K562 (cell line): ENCODE results near the gene BEST2. TPM values are rescaled to one million over a fixed set of nuclear protein-coding genes. Genes with fewer than 3 reads are reported as not detected.

ENCODE experiments used
- CEBPB ChIP-seq: fragments of 450-650 bp; IDR thresholded peaks from 2 replicates; pipeline ENCODE4 v1.6.1; 2016; ENCODE audit warnings: missing genetic modification characterization, missing compliant biosample characterization
- DLX4 ChIP-seq: fragments of 250-450 bp; sonication (Bioruptor Pico); IDR thresholded peaks from 2 replicates; pipeline ENCODE4 v1.6.1; 2021; ENCODE audit warnings: mild to moderate bottlenecking
- GTF2F1 ChIP-seq: IDR thresholded peaks from 2 replicates; pipeline ENCODE4 v1.6.1; 2011; ENCODE audit warnings: low read depth, low read length, improper control_type of control experiment
- ILK ChIP-seq: fragments of 450-650 bp; IDR thresholded peaks from 2 replicates; pipeline ENCODE4 v1.6.1; 2016; ENCODE audit warnings: missing genetic modification characterization, low read depth, mild to moderate bottlenecking, missing compliant biosample characterization, moderate library complexity, borderline replicate concordance
- KLF1 ChIP-seq: fragments of 450-650 bp; IDR thresholded peaks from 2 replicates; pipeline ENCODE4 v1.6.1; 2016; ENCODE audit warnings: missing genetic modification characterization, missing compliant biosample characterization
- LEF1 ChIP-seq: fragments of 450-650 bp; IDR thresholded peaks from 2 replicates; pipeline ENCODE4 v1.6.1; 2016; ENCODE audit warnings: mild to moderate bottlenecking
- MYNN ChIP-seq, 2 experiments: sonication (generic); formaldehyde crosslinking in 1 of 2; IDR thresholded peaks; 2 replicates each; pipeline versions ENCODE4 v1.5.0 to v1.6.1; 2016 to 2020; ENCODE audit warnings: antibody characterized with exemption in 1 of 2, missing genetic modification reagents in 1 of 2
- NFIX ChIP-seq: fragments of 250-450 bp; sonication (Bioruptor Pico); IDR thresholded peaks from 2 replicates; pipeline ENCODE4 v1.4.0; 2020; ENCODE audit warnings: low read depth, mild to moderate bottlenecking, moderate library complexity
- NUFIP1 ChIP-seq: fragments of 450-650 bp; IDR thresholded peaks from 2 replicates; pipeline ENCODE4 v1.6.1; 2018; ENCODE audit not compliant: partially characterized antibody
- RBM15 ChIP-seq: fragments of 200-400 bp; formaldehyde crosslinking; IDR thresholded peaks from 2 replicates; pipeline ENCODE4 v1.6.1; 2018; ENCODE audit warnings: mild to moderate bottlenecking, low read length, moderate library complexity; ENCODE audit not compliant: insufficient read depth
- RHOXF2B ChIP-seq: fragments of 250-450 bp; sonication (Bioruptor Pico); conservative IDR thresholded peaks from 2 replicates; pipeline ENCODE4 v1.5.1; 2021
- SMARCA5 ChIP-seq: fragments of 450-650 bp; IDR thresholded peaks from 2 replicates; pipeline ENCODE4 v1.6.1; 2016
- STAT5B ChIP-seq: fragments of 250-450 bp; sonication (Bioruptor Pico); IDR thresholded peaks from 2 replicates; pipeline ENCODE4 v1.8.0; 2021; ENCODE audit warnings: mild to moderate bottlenecking, inconsistent platforms
- ZC3H8 ChIP-seq: fragments of 450-650 bp; IDR thresholded peaks from 2 replicates; pipeline ENCODE4 v1.6.1; 2017
- ZNF124 ChIP-seq: sonication (generic); formaldehyde crosslinking; IDR thresholded peaks from 2 replicates; pipeline ENCODE4 v1.8.1; 2022; ENCODE audit warnings: missing genetic modification reagents
- ZNF146 ChIP-seq: IDR thresholded peaks from one replicate; pipeline ENCODE4 v1.6.1; 2018; ENCODE audit warnings: missing compliant biosample characterization; ENCODE audit not compliant: unreplicated experiment
- ZNF354B ChIP-seq: fragments of 250-450 bp; sonication (Bioruptor Pico); IDR thresholded peaks from 2 replicates; pipeline ENCODE4 v1.4.0; 2020
- polyA plus RNA-seq, 8 experiments: library from polyadenylated mRNA; depleted of rRNA in 4 of 8; stranded (reverse) in 5 of 8; unstranded in 3 of 8; fragments of >200 nt; fragmentation: Nextera tagmentation in 2 of 8; fragmentation: Illumina TruSeq in 1 of 8; extraction: Ambion mirVana in 2 of 8; extraction: Trizol in 1 of 8; gene quantifications; 2 replicates each; pipeline versions ENCODE4 v1.2.1 to v1.2.3, GENCODE V29; 2011 to 2014; ENCODE audit warnings: inconsistent platforms in 1 of 8, missing spikeins in 1 of 8
- total RNA-seq, 7 experiments: library from RNA; depleted of rRNA in 6 of 7; stranded (reverse); fragments of >200 nt in 6 of 7; fragmentation: Illumina TruSeq in 2 of 7; extraction: Trizol in 2 of 7; gene quantifications; 2 replicates each; pipeline versions ENCODE4 v1.2.1 to v1.2.3, GENCODE V29; 2011 to 2021; ENCODE audit warnings: low replicate concordance in 1 of 7
- TF ChIP-seq, protein P1 (sequence below): IDR thresholded peaks from 2 replicates; pipeline ENCODE4 v1.6.1; 2012; ENCODE audit warnings: low read depth, low read length, improper control_type of control experiment, borderline replicate concordance

Gene BEST2
- total and polyA plus RNA-seq, 9 of the 15 experiments (the other 6 are each of a cell fraction or from before 2014, with no cell fraction given) = not detected

DNA sequence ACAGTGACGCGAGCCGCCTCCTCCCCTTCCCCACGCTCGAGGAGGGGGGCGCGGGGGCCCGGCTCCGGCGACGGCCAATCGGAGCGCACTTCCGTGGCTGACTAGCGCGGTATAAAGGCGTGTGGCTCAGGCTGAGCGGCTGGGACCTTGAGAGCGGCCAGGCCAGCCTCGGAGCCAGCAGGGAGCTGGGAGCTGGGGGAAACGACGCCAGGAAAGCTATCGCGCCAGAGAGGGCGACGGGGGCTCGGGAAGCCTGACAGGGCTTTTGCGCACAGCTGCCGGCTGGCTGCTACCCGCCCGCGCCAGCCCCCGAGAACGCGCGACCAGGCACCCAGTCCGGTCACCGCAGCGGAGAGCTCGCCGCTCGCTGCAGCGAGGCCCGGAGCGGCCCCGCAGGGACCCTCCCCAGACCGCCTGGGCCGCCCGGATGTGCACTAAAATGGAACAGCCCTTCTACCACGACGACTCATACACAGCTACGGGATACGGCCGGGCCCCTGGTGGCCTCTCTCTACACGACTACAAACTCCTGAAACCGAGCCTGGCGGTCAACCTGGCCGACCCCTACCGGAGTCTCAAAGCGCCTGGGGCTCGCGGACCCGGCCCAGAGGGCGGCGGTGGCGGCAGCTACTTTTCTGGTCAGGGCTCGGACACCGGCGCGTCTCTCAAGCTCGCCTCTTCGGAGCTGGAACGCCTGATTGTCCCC, 39.9 kb downstream of the BEST2 start, which contains the start of gene JUNB (continued):
- TF ChIP-seq, protein P1, sequence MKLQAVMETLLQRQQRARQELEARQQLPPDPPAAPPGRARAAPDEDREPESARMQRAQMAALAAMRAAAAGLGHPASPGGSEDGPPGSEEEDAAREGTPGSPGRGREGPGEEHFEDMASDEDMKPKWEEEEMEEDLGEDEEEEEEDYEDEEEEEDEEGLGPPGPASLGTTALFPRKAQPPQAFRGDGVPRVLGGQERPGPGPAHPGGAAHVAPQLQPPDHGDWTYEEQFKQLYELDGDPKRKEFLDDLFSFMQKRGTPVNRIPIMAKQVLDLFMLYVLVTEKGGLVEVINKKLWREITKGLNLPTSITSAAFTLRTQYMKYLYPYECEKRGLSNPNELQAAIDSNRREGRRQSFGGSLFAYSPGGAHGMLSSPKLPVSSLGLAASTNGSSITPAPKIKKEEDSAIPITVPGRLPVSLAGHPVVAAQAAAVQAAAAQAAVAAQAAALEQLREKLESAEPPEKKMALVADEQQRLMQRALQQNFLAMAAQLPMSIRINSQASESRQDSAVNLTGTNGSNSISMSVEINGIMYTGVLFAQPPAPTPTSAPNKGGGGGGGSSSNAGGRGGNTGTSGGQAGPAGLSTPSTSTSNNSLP = no peak
- TF ChIP-seq GTF2F1 = peak; percentile 97
- TF ChIP-seq ILK (tag) = no peak
- TF ChIP-seq SMARCA5 = no peak
- TF ChIP-seq CEBPB (tag) = no peak
- TF ChIP-seq ZNF146 (CRISPR knock-in tag) = no peak
- TF ChIP-seq RHOXF2B = no peak
- TF ChIP-seq MYNN (IDR thresholded peaks at IDR 0.05) = peak; percentile 43; the same call in 1 of the 2 replicates
- no peak for TF ChIP-seq MYNN (CRISPR knock-in tag; IDR thresholded peaks at IDR 0.05)
- no peak for TF ChIP-seq KLF1
- TF ChIP-seq ZC3H8 = no peak
- no peak for TF ChIP-seq ZNF354B
- TF ChIP-seq NUFIP1 = no peak
- no peak for TF ChIP-seq STAT5B (CRISPR knock-in tag)
- TF ChIP-seq ZNF124 (CRISPR knock-in tag) = no peak
- no peak for TF ChIP-seq NFIX (CRISPR knock-in tag)
- TF ChIP-seq RBM15 = 0 out of 2 replicates have a peak, but pooled peaks have one; percentile 82
- TF ChIP-seq LEF1 = no peak
- no peak for TF ChIP-seq DLX4
